ENCODE results near the gene GRIK4.

GRCh38 chr11:120854988-120855387, 343.4 kb downstream of the GRIK4 start:
- no peak for TF ChIP-seq TAF1 (IDR thresholded peaks at IDR 0.05; ENCODE audit: borderline replicate concordance, low read depth, low read length)
- no peak for TF ChIP-seq POLR2AphosphoS5 (IDR thresholded peaks at IDR 0.05; ENCODE audit: low read depth, low read length)

All from GM12892 (cell line).